ENCODE measurements around the gene GJA3.
A peak's percentile ranks its signal among the peaks of the same experiment; 100 is the strongest.

The GJA3 gene

GRCh38 chr13:20160306-20161274, at the start of gene GJA3:
Gene GJA3 (minus strand): TSS chr13:20161052. CDS start chr13:20143288, 17,764 bp downstream.
- H3K27me3 ChIP-seq (ENCODE audit: control insufficient read depth in 1 of 2, insufficient read depth in 2 of 2, low read length in 2 of 2), result peaks cover 42 to 62% of the 10 kb centered on the region in 2 donors
- no peaks in the 10 kb centered on the region for H3K9me3 ChIP-seq (ENCODE audit: control insufficient read depth in 2 of 2, low read length in 2 of 2)
- peaks cover 16% of the 10 kb centered on the region for H3K4me1 ChIP-seq (ENCODE audit: control insufficient read depth, insufficient read depth, low read length)
- H3K36me3 ChIP-seq (ENCODE audit: control insufficient read depth in 2 of 2, insufficient read depth in 2 of 2, low read length in 2 of 2), result no peaks in the 10 kb centered on the region
- peak within 1 kb of the TSS in 1 of 2 donors; percentile 35 for H3K4me3 ChIP-seq (ENCODE audit: low read length in 2 of 2)
- no peak within 1 kb of the TSS for H3K9ac ChIP-seq (ENCODE audit: low read length in 2 of 2)
- H3K27ac ChIP-seq (ENCODE audit: low read length), result no peak within 1 kb of the TSS

- no peak overlapping the region for H3K27ac ChIP-seq (ENCODE audit: low read length)
- H3K9me3 ChIP-seq (ENCODE audit: control insufficient read depth in 2 of 2, low read length in 2 of 2), result no peaks in the 10 kb centered on the region
- H3K36me3 ChIP-seq (ENCODE audit: control insufficient read depth in 2 of 2, insufficient read depth in 2 of 2, low read length in 2 of 2), result no peaks in the 10 kb centered on the region
- H3K27me3 ChIP-seq (ENCODE audit: control insufficient read depth in 1 of 2, insufficient read depth in 2 of 2, low read length in 2 of 2), result peaks cover 0 to 8% of the 10 kb centered on the region in 2 donors
- H3K4me3 ChIP-seq (ENCODE audit: low read length in 2 of 2), result no peak overlapping the region
- no peaks in the 10 kb centered on the region for H3K4me1 ChIP-seq (ENCODE audit: control insufficient read depth, insufficient read depth, low read length)
- H3K9ac ChIP-seq (ENCODE audit: low read length in 2 of 2), result no peak overlapping the region
These were observed 49.1 kb upstream of the GJA3 start for GRCh38 chr13:20209948-20210347.

- H3K9me3 ChIP-seq (ENCODE audit: control insufficient read depth in 2 of 2, low read length in 2 of 2), result peaks cover 0 to under 1% of the 10 kb centered on the region in 2 donors
- no peak overlapping the region for H3K9ac ChIP-seq (ENCODE audit: low read length in 2 of 2)
- H3K4me1 ChIP-seq (ENCODE audit: control insufficient read depth, insufficient read depth, low read length), result no peaks in the 10 kb centered on the region
- H3K27me3 ChIP-seq (ENCODE audit: control insufficient read depth in 1 of 2, insufficient read depth in 2 of 2, low read length in 2 of 2), result peaks cover 0 to 10% of the 10 kb centered on the region in 2 donors
- no peaks in the 10 kb centered on the region for H3K36me3 ChIP-seq (ENCODE audit: control insufficient read depth in 2 of 2, insufficient read depth in 2 of 2, low read length in 2 of 2)
- H3K4me3 ChIP-seq (ENCODE audit: low read length in 2 of 2), result no peak overlapping the region
- no peak overlapping the region for H3K27ac ChIP-seq (ENCODE audit: low read length)
These were observed 45.9 kb upstream of the GJA3 start for GRCh38 chr13:20206698-20207235.

- Histone ChIP-seq H3K4me3 (ENCODE audit: low read length in 2 of 2) (no peak overlapping the region), H3K9ac (ENCODE audit: low read length in 2 of 2) (no peak overlapping the region), H3K9me3 (ENCODE audit: control insufficient read depth in 2 of 2, low read length in 2 of 2) (peaks cover 4% of the 10 kb centered on the region in 2 donors), H3K36me3 (ENCODE audit: control insufficient read depth in 2 of 2, insufficient read depth in 2 of 2, low read length in 2 of 2) (no peaks in the 10 kb centered on the region), H3K27me3 (ENCODE audit: control insufficient read depth in 1 of 2, insufficient read depth in 2 of 2, low read length in 2 of 2) (peaks cover 0 to 10% of the 10 kb centered on the region in 2 donors), H3K4me1 (ENCODE audit: control insufficient read depth, insufficient read depth, low read length) (no peaks in the 10 kb centered on the region), H3K27ac (ENCODE audit: low read length) (no peak overlapping the region)
These were observed 45.3 kb upstream of the GJA3 start for GRCh38 chr13:20206065-20206697.

- no peak overlapping the region for H3K4me3 ChIP-seq (ENCODE audit: low read length in 2 of 2)
- H3K9ac ChIP-seq (ENCODE audit: low read length in 2 of 2), result no peak overlapping the region
- no peaks in the 10 kb centered on the region for H3K36me3 ChIP-seq (ENCODE audit: control insufficient read depth in 2 of 2, insufficient read depth in 2 of 2, low read length in 2 of 2)
- H3K27ac ChIP-seq (ENCODE audit: low read length), result no peak overlapping the region
- H3K4me1 ChIP-seq (ENCODE audit: control insufficient read depth, insufficient read depth, low read length), result peaks cover 1% of the 10 kb centered on the region
- peaks cover 17 to 23% of the 10 kb centered on the region in 2 donors for H3K27me3 ChIP-seq (ENCODE audit: control insufficient read depth in 1 of 2, insufficient read depth in 2 of 2, low read length in 2 of 2)
- peaks cover 4% of the 10 kb centered on the region in 2 donors for H3K9me3 ChIP-seq (ENCODE audit: control insufficient read depth in 2 of 2, low read length in 2 of 2)
These were observed 37.9 kb upstream of the GJA3 start for GRCh38 chr13:20198781-20199180.

- Histone ChIP-seq H3K4me3 (ENCODE audit: low read length in 2 of 2) (no peak overlapping the region), H3K4me1 (ENCODE audit: control insufficient read depth, insufficient read depth, low read length) (peaks cover 13% of the 10 kb centered on the region), H3K9me3 (ENCODE audit: control insufficient read depth in 2 of 2, low read length in 2 of 2) (peaks cover 4% of the 10 kb centered on the region in 2 donors), H3K9ac (ENCODE audit: low read length in 2 of 2) (no peak overlapping the region), H3K36me3 (ENCODE audit: control insufficient read depth in 2 of 2, insufficient read depth in 2 of 2, low read length in 2 of 2) (no peaks in the 10 kb centered on the region), H3K27ac (ENCODE audit: low read length) (no peak overlapping the region), H3K27me3 (ENCODE audit: control insufficient read depth in 1 of 2, insufficient read depth in 2 of 2, low read length in 2 of 2) (peaks cover 19 to 37% of the 10 kb centered on the region in 2 donors)
These were observed 36.5 kb upstream of the GJA3 start for GRCh38 chr13:20197361-20197834.

GRCh38 chr13:20195801-20196200, 34.9 kb upstream of the GJA3 start:
- Histone ChIP-seq H3K27me3 (ENCODE audit: control insufficient read depth in 1 of 2, insufficient read depth in 2 of 2, low read length in 2 of 2) (peaks cover 31 to 53% of the 10 kb centered on the region in 2 donors), H3K4me1 (ENCODE audit: control insufficient read depth, insufficient read depth, low read length) (peaks cover 21% of the 10 kb centered on the region), H3K4me3 (ENCODE audit: low read length in 2 of 2) (no peak overlapping the region), H3K9me3 (ENCODE audit: control insufficient read depth in 2 of 2, low read length in 2 of 2) (no peaks in the 10 kb centered on the region), H3K27ac (ENCODE audit: low read length) (no peak overlapping the region), H3K9ac (ENCODE audit: low read length in 2 of 2) (no peak overlapping the region), H3K36me3 (ENCODE audit: control insufficient read depth in 2 of 2, insufficient read depth in 2 of 2, low read length in 2 of 2) (no peaks in the 10 kb centered on the region)

GRCh38 chr13:20193907-20194631, 33.2 kb upstream of the GJA3 start:
- Histone ChIP-seq H3K27me3 (ENCODE audit: control insufficient read depth in 1 of 2, insufficient read depth in 2 of 2, low read length in 2 of 2) (peaks cover 38 to 53% of the 10 kb centered on the region in 2 donors), H3K9me3 (ENCODE audit: control insufficient read depth in 2 of 2, low read length in 2 of 2) (no peaks in the 10 kb centered on the region), H3K9ac (ENCODE audit: low read length in 2 of 2) (no peak overlapping the region), H3K36me3 (ENCODE audit: control insufficient read depth in 2 of 2, insufficient read depth in 2 of 2, low read length in 2 of 2) (no peaks in the 10 kb centered on the region), H3K4me1 (ENCODE audit: control insufficient read depth, insufficient read depth, low read length) (peaks cover 21% of the 10 kb centered on the region), H3K27ac (ENCODE audit: low read length) (no peak overlapping the region), H3K4me3 (ENCODE audit: low read length in 2 of 2) (no peak overlapping the region)

GRCh38 chr13:20193162-20193906, 32.5 kb upstream of the GJA3 start:
- no peak overlapping the region for H3K9ac ChIP-seq (ENCODE audit: low read length in 2 of 2)
- peaks cover 41 to 53% of the 10 kb centered on the region in 2 donors for H3K27me3 ChIP-seq (ENCODE audit: control insufficient read depth in 1 of 2, insufficient read depth in 2 of 2, low read length in 2 of 2)
- H3K4me1 ChIP-seq (ENCODE audit: control insufficient read depth, insufficient read depth, low read length), result peaks cover 21% of the 10 kb centered on the region
- no peak overlapping the region for H3K27ac ChIP-seq (ENCODE audit: low read length)
- no peaks in the 10 kb centered on the region for H3K9me3 ChIP-seq (ENCODE audit: control insufficient read depth in 2 of 2, low read length in 2 of 2)
- peak overlapping the region in 1 of 2 donors; percentile 49 for H3K4me3 ChIP-seq (ENCODE audit: low read length in 2 of 2)
- H3K36me3 ChIP-seq (ENCODE audit: control insufficient read depth in 2 of 2, insufficient read depth in 2 of 2, low read length in 2 of 2), result no peaks in the 10 kb centered on the region

GRCh38 chr13:20192836-20193161, 31.9 kb upstream of the GJA3 start, which contains the start of gene GJB2:
Gene GJB2 (minus strand): TSS chr13:20192938. CDS start chr13:20189581, 3,357 bp downstream.
- no peaks in the 10 kb centered on the region for H3K36me3 ChIP-seq (ENCODE audit: control insufficient read depth in 2 of 2, insufficient read depth in 2 of 2, low read length in 2 of 2)
- no peak within 1 kb of the TSS for H3K9ac ChIP-seq (ENCODE audit: low read length in 2 of 2)
- H3K4me1 ChIP-seq (ENCODE audit: control insufficient read depth, insufficient read depth, low read length), result peaks cover 21% of the 10 kb centered on the region
- no peaks in the 10 kb centered on the region for H3K9me3 ChIP-seq (ENCODE audit: control insufficient read depth in 2 of 2, low read length in 2 of 2)
- peak within 1 kb of the TSS; percentile 55 to 64 for H3K4me3 ChIP-seq (ENCODE audit: low read length in 2 of 2)
- H3K27ac ChIP-seq (ENCODE audit: low read length), result no peak within 1 kb of the TSS
- peaks cover 41 to 53% of the 10 kb centered on the region in 2 donors for H3K27me3 ChIP-seq (ENCODE audit: control insufficient read depth in 1 of 2, insufficient read depth in 2 of 2, low read length in 2 of 2)
